ENCODE measurements around the gene TEX19.

DNA sequence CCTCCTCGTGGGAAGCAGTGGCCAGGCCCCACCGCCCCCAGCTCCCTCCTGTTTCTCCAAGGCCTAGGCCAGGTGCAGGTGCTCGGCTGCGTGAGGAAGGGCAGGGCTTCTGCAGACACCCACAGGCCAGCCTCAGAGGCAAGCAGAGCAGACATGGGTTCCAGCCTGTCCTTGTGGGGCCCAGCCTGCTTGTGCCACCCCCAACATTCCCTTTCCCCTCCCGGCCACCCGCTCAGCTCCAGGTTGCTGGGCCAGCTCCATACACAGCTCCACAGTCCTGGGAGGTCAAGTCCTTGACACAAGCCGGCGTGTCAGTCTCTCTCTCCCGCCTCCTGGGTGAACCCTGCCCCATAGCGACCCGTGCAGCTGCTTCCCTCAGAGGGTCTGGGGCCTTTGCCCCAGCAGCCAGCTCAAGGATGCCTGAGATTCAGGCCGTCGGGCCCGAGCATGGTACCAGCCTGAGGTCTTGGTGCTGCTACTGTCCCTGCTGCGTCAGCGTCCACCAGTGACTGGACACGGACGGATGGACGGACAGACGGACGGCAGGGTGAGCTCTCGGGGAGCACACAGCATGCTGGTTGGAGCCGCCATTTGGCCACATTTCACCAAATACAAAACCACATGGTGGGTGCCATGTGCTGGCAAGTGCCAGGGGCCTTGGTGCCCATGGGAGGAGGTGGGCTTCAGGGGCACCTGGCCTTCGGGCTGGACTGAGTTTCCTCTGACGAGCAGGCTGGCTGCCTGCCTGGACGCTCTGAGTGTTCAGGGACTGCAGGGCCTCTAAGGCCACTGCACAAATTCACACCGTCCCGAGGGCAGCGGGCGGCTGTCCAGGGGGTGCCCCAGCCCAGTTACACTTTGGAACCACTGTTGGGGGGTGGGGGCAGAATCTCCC, 33.5 kb upstream of the TEX19 start:
- TF ChIP-seq, protein P1, sequence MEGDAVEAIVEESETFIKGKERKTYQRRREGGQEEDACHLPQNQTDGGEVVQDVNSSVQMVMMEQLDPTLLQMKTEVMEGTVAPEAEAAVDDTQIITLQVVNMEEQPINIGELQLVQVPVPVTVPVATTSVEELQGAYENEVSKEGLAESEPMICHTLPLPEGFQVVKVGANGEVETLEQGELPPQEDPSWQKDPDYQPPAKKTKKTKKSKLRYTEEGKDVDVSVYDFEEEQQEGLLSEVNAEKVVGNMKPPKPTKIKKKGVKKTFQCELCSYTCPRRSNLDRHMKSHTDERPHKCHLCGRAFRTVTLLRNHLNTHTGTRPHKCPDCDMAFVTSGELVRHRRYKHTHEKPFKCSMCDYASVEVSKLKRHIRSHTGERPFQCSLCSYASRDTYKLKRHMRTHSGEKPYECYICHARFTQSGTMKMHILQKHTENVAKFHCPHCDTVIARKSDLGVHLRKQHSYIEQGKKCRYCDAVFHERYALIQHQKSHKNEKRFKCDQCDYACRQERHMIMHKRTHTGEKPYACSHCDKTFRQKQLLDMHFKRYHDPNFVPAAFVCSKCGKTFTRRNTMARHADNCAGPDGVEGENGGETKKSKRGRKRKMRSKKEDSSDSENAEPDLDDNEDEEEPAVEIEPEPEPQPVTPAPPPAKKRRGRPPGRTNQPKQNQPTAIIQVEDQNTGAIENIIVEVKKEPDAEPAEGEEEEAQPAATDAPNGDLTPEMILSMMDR (IDR thresholded peaks at IDR 0.05), result no peak
- TF ChIP-seq POLR2AphosphoS5 (IDR thresholded peaks at IDR 0.05; ENCODE audit: low read depth, low read length) (no peak), SIN3A (IDR thresholded peaks at IDR 0.05; ENCODE audit: borderline replicate concordance, insufficient read depth, low read depth, low read length) (no peak), TCF7L2 (IDR thresholded peaks at IDR 0.05; ENCODE audit: low read depth, low read length) (no peak)
- TF ChIP-seq, protein P2, sequence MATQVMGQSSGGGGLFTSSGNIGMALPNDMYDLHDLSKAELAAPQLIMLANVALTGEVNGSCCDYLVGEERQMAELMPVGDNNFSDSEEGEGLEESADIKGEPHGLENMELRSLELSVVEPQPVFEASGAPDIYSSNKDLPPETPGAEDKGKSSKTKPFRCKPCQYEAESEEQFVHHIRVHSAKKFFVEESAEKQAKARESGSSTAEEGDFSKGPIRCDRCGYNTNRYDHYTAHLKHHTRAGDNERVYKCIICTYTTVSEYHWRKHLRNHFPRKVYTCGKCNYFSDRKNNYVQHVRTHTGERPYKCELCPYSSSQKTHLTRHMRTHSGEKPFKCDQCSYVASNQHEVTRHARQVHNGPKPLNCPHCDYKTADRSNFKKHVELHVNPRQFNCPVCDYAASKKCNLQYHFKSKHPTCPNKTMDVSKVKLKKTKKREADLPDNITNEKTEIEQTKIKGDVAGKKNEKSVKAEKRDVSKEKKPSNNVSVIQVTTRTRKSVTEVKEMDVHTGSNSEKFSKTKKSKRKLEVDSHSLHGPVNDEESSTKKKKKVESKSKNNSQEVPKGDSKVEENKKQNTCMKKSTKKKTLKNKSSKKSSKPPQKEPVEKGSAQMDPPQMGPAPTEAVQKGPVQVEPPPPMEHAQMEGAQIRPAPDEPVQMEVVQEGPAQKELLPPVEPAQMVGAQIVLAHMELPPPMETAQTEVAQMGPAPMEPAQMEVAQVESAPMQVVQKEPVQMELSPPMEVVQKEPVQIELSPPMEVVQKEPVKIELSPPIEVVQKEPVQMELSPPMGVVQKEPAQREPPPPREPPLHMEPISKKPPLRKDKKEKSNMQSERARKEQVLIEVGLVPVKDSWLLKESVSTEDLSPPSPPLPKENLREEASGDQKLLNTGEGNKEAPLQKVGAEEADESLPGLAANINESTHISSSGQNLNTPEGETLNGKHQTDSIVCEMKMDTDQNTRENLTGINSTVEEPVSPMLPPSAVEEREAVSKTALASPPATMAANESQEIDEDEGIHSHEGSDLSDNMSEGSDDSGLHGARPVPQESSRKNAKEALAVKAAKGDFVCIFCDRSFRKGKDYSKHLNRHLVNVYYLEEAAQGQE (IDR thresholded peaks at IDR 0.05; ENCODE audit: insufficient read depth in 1 of 2, low read depth in 2 of 2, low read length in 1 of 2), result no peak
